ENCODE results near the gene IER3IP1. TPM values are rescaled to one million over a fixed set of nuclear protein-coding genes. Genes with fewer than 3 reads are reported as not detected.

IER3IP1 gene
- total RNA-seq, 1 experiment from 2014 or later = 7.6 TPM

GRCh38 chr18:47174545-47175116 lies 1.5 kb downstream of the IER3IP1 start:
- H3K27me3 ChIP-seq (ENCODE audit: insufficient read depth, low read length) = no peaks in the 10 kb centered on the region
- no peak overlapping the region for H4K91ac ChIP-seq (ENCODE audit: insufficient read length, low read depth, low read length)
- H3K56ac ChIP-seq (ENCODE audit: insufficient read length, low read depth, low read length) = no peak overlapping the region
- peak overlapping the region; percentile 87 for H3K4me2 ChIP-seq (ENCODE audit: insufficient read depth, insufficient read length, low read length)
- WGBS (ENCODE audit: extremely low coverage, insufficient read length, low lambda C conversion rate) = no CpG with 5 or more reads among the region's 13 CpGs
- no peaks in the 10 kb centered on the region for H3K9me3 ChIP-seq (ENCODE audit: control insufficient read depth, low read depth, low read length)
- H3K4ac ChIP-seq (ENCODE audit: low read depth, low read length) = no peak overlapping the region
- no peak overlapping the region for H3K14ac ChIP-seq (ENCODE audit: insufficient read depth, low read length)
- no peak overlapping the region for H2AFZ ChIP-seq (ENCODE audit: low read length)
- peaks cover 3 to 5% of the 10 kb centered on the region in 2 experiments for H3K4me1 Mint-ChIP-seq
- peak overlapping the region; percentile 93 for H3K9ac ChIP-seq (ENCODE audit: extremely low read depth, insufficient read length, low read length)
- peaks cover 4% of the 10 kb centered on the region for H3K79me1 ChIP-seq (ENCODE audit: insufficient read depth, low read depth, low read length, poor library complexity, severe bottlenecking)
- H3K23ac ChIP-seq (ENCODE audit: insufficient read length, low read depth, low read length) = no peak overlapping the region
- 0 out of 5 replicates have a peak, but pooled peaks cover 0 to 4% of the 10 kb centered on the region in 2 experiments for H3K9me3 Mint-ChIP-seq
- no peak overlapping the region for H3K18ac ChIP-seq (ENCODE audit: insufficient read length, low read depth, low read length)
- no peak overlapping the region for H3T11ph ChIP-seq (ENCODE audit: low read length)
- no peak overlapping the region for H2BK5ac ChIP-seq (ENCODE audit: insufficient read length, low read length)
- peaks cover 8% of the 10 kb centered on the region for H3K23me2 ChIP-seq (ENCODE audit: insufficient read length, low read depth, low read length, poor library complexity, severe bottlenecking)
- no peak overlapping the region for H4K8ac ChIP-seq (replicated peaks; ENCODE audit: insufficient read length, low read depth, low read length)
- no peak overlapping the region for H2BK120ac ChIP-seq (ENCODE audit: low read depth, low read length, poor library complexity, severe bottlenecking)
- H2BK12ac ChIP-seq (ENCODE audit: insufficient read length, low read depth, low read length) = no peak overlapping the region
- H3K36me3 Mint-ChIP-seq (ENCODE audit: insufficient read depth in 1 of 3, low read depth in 3 of 3) = no peaks in the 10 kb centered on the region
- H3K27ac ChIP-seq (ENCODE audit: insufficient read length, low read depth, low read length) = no peak overlapping the region
- no peak overlapping the region for H2BK15ac ChIP-seq (ENCODE audit: low read depth, low read length)
- H4K20me1 ChIP-seq (ENCODE audit: control insufficient read depth, insufficient read depth, insufficient read length) = no peaks in the 10 kb centered on the region
- H3K4me3 Mint-ChIP-seq = no peak overlapping the region
- H3K27ac Mint-ChIP-seq = no peak overlapping the region
- DNase-seq = no peak
- H3K27me3 Mint-ChIP-seq (ENCODE audit: low read depth) = peaks cover 6% of the 10 kb centered on the region
- H2AK5ac ChIP-seq (ENCODE audit: insufficient read length, low read length) = no peak overlapping the region
- peaks cover 2% of the 10 kb centered on the region; the same call in 1 of the 2 replicates for H3K4me1 ChIP-seq (ENCODE audit: insufficient read depth, low read length)
- H3K79me2 ChIP-seq (ENCODE audit: insufficient read depth, low read length) = peaks cover 9% of the 10 kb centered on the region; the same call in 1 of the 2 replicates
- no peak for TF ChIP-seq CTCF (conservative IDR thresholded peaks at IDR 0.05)
- no peak overlapping the region for H2BK20ac ChIP-seq (ENCODE audit: low read depth, low read length, poor library complexity, severe bottlenecking)
- no peak overlapping the region for H4K5ac ChIP-seq (ENCODE audit: insufficient read length, low read depth, low read length)
